ENCODE data around the gene SBSN. TPM values are rescaled to one million over a fixed set of nuclear protein-coding genes. Genes with fewer than 3 reads are reported as not detected.

The SBSN gene
- total and polyA plus RNA-seq, 9 of the 15 experiments (the other 6 are each of a cell fraction or from before 2014, with no cell fraction given): 0.05 TPM; not detected in 8

DNA sequence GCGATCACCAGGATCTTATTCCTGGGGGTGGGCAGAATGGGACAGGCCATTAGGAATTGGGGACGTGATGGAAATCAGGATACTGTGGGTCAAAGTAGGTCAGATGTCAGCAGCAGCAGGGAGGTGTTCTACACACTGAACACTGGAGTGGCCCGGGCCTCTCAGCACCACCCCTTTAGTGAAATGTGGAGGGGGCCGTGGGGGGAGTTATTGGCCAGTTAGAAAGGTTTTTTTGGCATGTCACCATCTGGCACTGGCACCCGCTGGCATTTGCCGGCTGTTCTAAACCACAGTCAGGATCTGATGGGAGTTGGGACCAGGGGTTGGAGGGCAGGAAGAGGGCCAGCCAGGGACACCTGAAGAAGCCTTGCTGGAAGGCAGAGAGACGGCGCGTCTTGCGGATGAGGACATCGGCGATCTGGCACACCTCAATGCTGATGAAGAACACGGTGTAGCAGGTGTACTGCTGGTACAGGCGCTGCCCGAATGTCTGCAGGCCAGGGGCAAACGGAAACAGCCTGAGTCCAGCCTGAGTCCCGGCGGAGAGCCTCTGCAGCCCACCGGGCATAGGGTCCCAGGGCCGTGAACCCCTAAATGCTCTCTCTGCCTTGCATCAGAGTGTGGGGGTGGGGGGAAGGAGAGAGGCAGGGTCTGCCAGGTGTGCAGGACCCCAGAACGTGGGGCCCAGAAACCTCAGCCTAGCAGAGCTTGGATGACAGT is 23.1 kb upstream of the SBSN start:
- in situ Hi-C loops (cut with MboI) (no loop called here), intact Hi-C loops (cut with micrococcal nuclease) (no loop called here)
- no peak for ATAC-seq
- H2AFZ ChIP-seq (ENCODE audit: low read depth, low read length): no peak overlapping the region
- H4K20me1 ChIP-seq (replicated peaks; ENCODE audit: control insufficient read depth, insufficient read depth, low read length): peaks cover 9% of the 10 kb centered on the region
- no peak for FAIRE-seq
- H3K27ac ChIP-seq (ENCODE audit: extremely low read depth, low read depth, low read length): no peak overlapping the region
- ChIA-PET CTCF (ENCODE audit: low intra/inter-chr PET ratio) (interaction anchor here (3.6 kb wide), 1 partner anchor 166 kb away, joined by 25 read pairs; the partner anchor contains the start of gene KMT2B), POLR2A (interaction anchor here (1.2 kb wide), 1 partner anchor 8 kb away, joined by 3 read pairs; no protein-coding TSS in a partner anchor)
- peaks cover 0 to 11% of the 10 kb centered on the region in 2 experiments; a peak in 3 of 5 replicates for H3K27me3 ChIP-seq (ENCODE audit: control insufficient read depth in 2 of 2, insufficient read depth in 2 of 2, low read length in 2 of 2)
- H3K4me1 ChIP-seq (replicated peaks in 1 of 2; ENCODE audit: control insufficient read depth in 2 of 2, insufficient read depth in 2 of 2, low read length in 2 of 2): peaks cover 7 to 45% of the 10 kb centered on the region in 2 experiments; a peak in 3 of 5 replicates
- H3K4me2 ChIP-seq (ENCODE audit: insufficient read depth, low read length): no peak overlapping the region
- peaks cover 32% of the 10 kb centered on the region; the same call in 2 of the 3 replicates for H3K36me3 ChIP-seq (ENCODE audit: control insufficient read depth, insufficient read depth, low read length)
- BruUV-seq (replicated peaks): no TSS peak
- peak overlapping the region in 1 of 2 experiments; percentile 17; a peak in 1 of 4 replicates for H3K9ac ChIP-seq (ENCODE audit: insufficient read depth in 1 of 2, low read depth in 2 of 2, low read length in 2 of 2)
- H3K9me1 ChIP-seq (ENCODE audit: control insufficient read depth, insufficient read depth, low read length): peaks cover 6% of the 10 kb centered on the region
- H3K79me2 ChIP-seq (ENCODE audit: control insufficient read depth, insufficient read depth, low read length): peaks cover 7% of the 10 kb centered on the region
- DNase-seq (ENCODE audit: extremely low read depth in 1 of 4, low spot score in 3 of 4): no peak
- no peak overlapping the region for H3K4me3 ChIP-seq
- 78% methylated on average over 21 of the region's 21 CpGs for WGBS (ENCODE audit: insufficient coverage, low coverage, missing lambda C conversion rate)
- TF ChIP-seq CAMTA2 (CRISPR knock-in tag; conservative IDR thresholded peaks at IDR 0.05) (no peak), POLR2G (IDR thresholded peaks at IDR 0.05; ENCODE audit: low read depth, low read length) (0 out of 2 replicates have a peak, but pooled peaks have one; percentile 29)
- no peaks in the 10 kb centered on the region; the same call in 1 of the 2 replicates for H3K9me3 ChIP-seq (replicated peaks; ENCODE audit: control insufficient read depth, insufficient read depth, low read depth, low read length)

GRCh38 chr19:35549879-35550523 is 21.9 kb upstream of the SBSN start:
- Histone ChIP-seq H3K4me2 (ENCODE audit: insufficient read depth, low read length) (no peak overlapping the region), H3K9me1 (ENCODE audit: control insufficient read depth, insufficient read depth, low read length) (peaks cover 6% of the 10 kb centered on the region), H3K9me3 (replicated peaks; ENCODE audit: control insufficient read depth, insufficient read depth, low read depth, low read length) (no peaks in the 10 kb centered on the region; the same call in 1 of the 2 replicates), H3K27me3 (ENCODE audit: control insufficient read depth in 2 of 2, insufficient read depth in 2 of 2, low read length in 2 of 2) (peaks cover 0 to 6% of the 10 kb centered on the region in 2 experiments; a peak in 3 of 5 replicates), H3K4me3 (no peak overlapping the region), H2AFZ (ENCODE audit: low read depth, low read length) (no peak overlapping the region), H3K9ac (ENCODE audit: insufficient read depth in 1 of 2, low read depth in 2 of 2, low read length in 2 of 2) (no peak overlapping the region), H4K20me1 (replicated peaks; ENCODE audit: control insufficient read depth, insufficient read depth, low read length) (peaks cover 9% of the 10 kb centered on the region), H3K36me3 (ENCODE audit: control insufficient read depth, insufficient read depth, low read length) (peaks cover 32% of the 10 kb centered on the region; the same call in 2 of the 3 replicates), H3K27ac (ENCODE audit: extremely low read depth, low read depth, low read length) (no peak overlapping the region), H3K4me1 (replicated peaks in 1 of 2; ENCODE audit: control insufficient read depth in 2 of 2, insufficient read depth in 2 of 2, low read length in 2 of 2) (peaks cover 10 to 50% of the 10 kb centered on the region in 2 experiments; a peak in 3 of 5 replicates), H3K79me2 (ENCODE audit: control insufficient read depth, insufficient read depth, low read length) (peaks cover 19% of the 10 kb centered on the region)
- FAIRE-seq: no peak
- POLR2A ChIA-PET: interaction anchor here (1.2 kb wide), 1 partner anchor 9 kb away, joined by 3 read pairs; no protein-coding TSS in a partner anchor
- ATAC-seq: no peak
- TF ChIP-seq ZKSCAN1 (IDR thresholded peaks at IDR 0.05; ENCODE audit: low read depth, low read length) (peak; percentile 98), ZNF280B (CRISPR knock-in tag; IDR thresholded peaks at IDR 0.05) (no peak), RBM25 (IDR thresholded peaks at IDR 0.05; ENCODE audit: low read depth, low read length, severe bottlenecking) (peak; percentile 23), RBFOX2 (IDR thresholded peaks at IDR 0.05; ENCODE audit: low read depth, low read length) (peak; percentile 23; the same call in 1 of the 2 replicates), ZBTB33 (CRISPR knock-in tag; IDR thresholded peaks at IDR 0.05) (peak; percentile 92), SAFB (IDR thresholded peaks at IDR 0.05; ENCODE audit: borderline replicate concordance, low read depth, low read length) (no peak)
- in situ Hi-C loops (cut with MboI): no loop called here
- CTCF ChIA-PET (ENCODE audit: low intra/inter-chr PET ratio): interaction anchor here (0.6 to 3.6 kb wide), 2 partner anchors 53 to 167 kb away, joined by 3 to 25 read pairs; partner anchors contain the start of gene KMT2B
- intact Hi-C loops (cut with micrococcal nuclease): no loop called here
- no peak for DNase-seq (ENCODE audit: extremely low read depth in 1 of 4, low spot score in 3 of 4)
- 86% methylated on average over 15 of the region's 15 CpGs for WGBS (ENCODE audit: insufficient coverage, low coverage, missing lambda C conversion rate)
- BruUV-seq (replicated peaks): no TSS peak

Measured in K562 (cell line).